ENCODE measurements around the gene CTSV. TPM values are rescaled to one million over a fixed set of nuclear protein-coding genes. Genes with fewer than 3 reads are reported as not detected.

CTSV gene
- total and polyA plus RNA-seq, 2 donors from 2014 or later (not counting 2 experiments from before 2014, with no cell fraction given), result 29.3 to 39.8 TPM

Other genes with a start within 250 kb of the CTSV start
- gene ZNF782, start 184.6 kb downstream of the CTSV start, total RNA-seq, result 2.5 and 2.6 TPM in 2 replicates
- gene ZNF782, start 184.6 kb downstream of the CTSV start, polyA plus RNA-seq, result 0.38 and 0.60 TPM in 2 replicates
- gene NUTM2G, start 110.3 kb downstream of the CTSV start, total RNA-seq, result not detected in 2 replicates
- gene NUTM2G, start 110.3 kb downstream of the CTSV start, polyA plus RNA-seq, result not detected in 2 replicates

Measured in foreskin keratinocyte (primary cell).